A673 (cell line): ENCODE measurements around the gene EVPL. TPM values are rescaled to one million over a fixed set of nuclear protein-coding genes. Genes with fewer than 3 reads are reported as not detected.

Source experiments
- BruUV-seq: library from RNA; stranded (reverse); fragments of 400-500 nt; replicated peaks from 2 replicates; lab custom pipeline; 2021; lab: Mats Ljungman, UMichigan
- CTCF ChIA-PET: fragments of 300-600 bp; sonication (Branson Sonifier 250); formaldehyde crosslinking; loops from one replicate; lab custom pipeline; 2022; ENCODE audit warnings: antibody characterized with exemption; lab: Charles Lee
- POLR2A ChIA-PET: fragments of 300-600 bp; sonication (Branson Sonifier 250); formaldehyde crosslinking; loops from one replicate; lab custom pipeline; 2022; ENCODE audit warnings: antibody characterized with exemption; ENCODE audit not compliant: low non-redundant PET; lab: Charles Lee
- DNase-seq: peaks from one replicate; pipeline ENCODE4 v3.0.0-alpha.2; 2015; ENCODE audit warnings: low spot score
- H3K27ac ChIP-seq: fragments of 200-600 bp; sonication (generic); 2 replicates; pipeline ENCODE4 v1.5.1; 2016; ENCODE audit warnings: mixed run types, low read depth, mild to moderate bottlenecking, mixed read lengths, antibody characterized with exemption, low read length; ENCODE audit not compliant: poor library complexity, severe bottlenecking
- H3K27me3 ChIP-seq: fragments of 200-600 bp; sonication (generic); replicated peaks from 2 replicates; pipeline ENCODE4 v1.6.1; 2017; ENCODE audit warnings: mixed run types, low read depth, mild to moderate bottlenecking, mixed read lengths, antibody characterized with exemption, low read length; ENCODE audit not compliant: insufficient read depth, poor library complexity
- H3K36me3 ChIP-seq: fragments of 200-600 bp; sonication (generic); 2 replicates; pipeline ENCODE4 v1.6.1; 2016; ENCODE audit warnings: mixed run types, mild to moderate bottlenecking, mixed read lengths, antibody characterized with exemption, low read length; ENCODE audit not compliant: insufficient read depth, poor library complexity, severe bottlenecking
- H3K4me1 ChIP-seq: fragments of 200-600 bp; sonication (generic); 2 replicates; pipeline ENCODE4 v1.6.1; 2017; ENCODE audit warnings: mixed run types, mild to moderate bottlenecking, mixed read lengths, antibody characterized with exemption, low read length; ENCODE audit not compliant: insufficient read depth, poor library complexity, severe bottlenecking
- H3K4me3 ChIP-seq: fragments of 200-600 bp; sonication (generic); 2 replicates; pipeline ENCODE4 v1.5.1; 2016; ENCODE audit warnings: low read depth, mixed run types, mild to moderate bottlenecking, mixed read lengths, low read length; ENCODE audit not compliant: poor library complexity, severe bottlenecking
- H3K9me3 ChIP-seq: fragments of 200-600 bp; sonication (generic); 2 replicates; pipeline ENCODE4 v1.6.1; 2016; ENCODE audit warnings: mixed run types, low read depth, mild to moderate bottlenecking, mixed read lengths, antibody characterized with exemption, low read length; ENCODE audit not compliant: poor library complexity, severe bottlenecking
- EZH2 ChIP-seq: fragments of 200-600 bp; sonication (generic); IDR thresholded peaks from 2 replicates; pipeline ENCODE4 v1.6.1; 2017; ENCODE audit warnings: borderline replicate concordance, low read depth, mild to moderate bottlenecking, mixed read lengths, antibody characterized with exemption, low read length; ENCODE audit not compliant: poor library complexity, severe bottlenecking
- intact Hi-C: fragments of 100-400 bp; cut with micrococcal nuclease; formaldehyde crosslinking; loops from one replicate; pipeline ENCODE4 v1.10.0; 2022; ENCODE audit not compliant: unreplicated experiment
- total RNA-seq: library from RNA; stranded (reverse); gene quantifications from 2 replicates; pipeline ENCODE4 v1.2.3, GENCODE V29; 2021
- TF ChIP-seq, protein P1 (sequence below): fragments of 300-800, 200-600 bp; sonication (generic); conservative IDR thresholded peaks from 2 replicates; pipeline ENCODE4 v1.5.1; 2017; ENCODE audit warnings: low read depth, mild to moderate bottlenecking, antibody characterized with exemption, low read length, moderate library complexity, mixed read lengths

Gene EVPL
- total RNA-seq, 1 experiment from 2014 or later = 0.21 TPM

DNA sequence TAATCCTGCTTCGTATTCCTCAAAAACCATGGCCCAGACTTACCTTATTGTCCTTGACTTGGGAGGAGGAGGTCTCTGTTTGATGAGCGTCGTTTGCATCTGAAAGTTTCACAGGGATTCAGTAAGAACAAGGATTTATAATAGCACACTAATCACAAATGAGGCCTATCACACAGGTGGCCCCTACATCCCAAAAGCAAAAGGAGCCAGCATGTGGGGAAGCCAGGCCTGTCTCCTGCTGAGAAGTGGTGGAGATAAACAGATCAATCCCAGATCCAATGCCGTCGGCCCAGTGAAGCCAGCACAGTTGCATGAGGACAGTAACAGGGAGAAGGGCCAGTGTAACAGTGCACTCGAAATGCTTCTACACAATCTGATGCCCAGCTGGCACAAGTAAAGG is 13.3 kb upstream of the EVPL start:
- H3K36me3 ChIP-seq = peaks cover 60% of the 10 kb centered on the region

DNA sequence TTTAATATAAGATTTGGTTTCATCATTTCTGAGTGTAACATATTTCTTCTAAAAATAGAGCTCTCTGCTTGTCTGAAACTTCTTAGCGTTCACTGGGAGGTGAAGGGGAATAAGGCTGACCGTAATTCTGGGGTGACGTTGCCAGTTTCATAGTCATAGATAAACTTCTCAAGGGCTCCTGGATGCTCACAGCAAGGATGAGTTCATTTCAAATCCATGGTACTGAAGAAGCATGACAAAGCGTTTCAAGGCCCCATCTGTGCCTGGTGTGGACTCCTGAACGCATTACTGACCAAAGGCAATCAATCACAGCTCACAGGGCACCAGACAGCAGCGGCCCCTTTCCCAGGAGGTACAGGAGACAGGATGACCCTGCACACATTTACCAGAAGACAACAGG is 12.0 kb upstream of the EVPL start:
- peaks cover 47% of the 10 kb centered on the region for H3K36me3 ChIP-seq
- POLR2A ChIA-PET = no interaction called here
- no peak overlapping the region for H3K4me3 ChIP-seq
- H3K4me1 ChIP-seq = peaks cover 5% of the 10 kb centered on the region
- H3K27ac ChIP-seq = no peak overlapping the region
- BruUV-seq = TSS peak; percentile 88
- TF ChIP-seq, protein P1, sequence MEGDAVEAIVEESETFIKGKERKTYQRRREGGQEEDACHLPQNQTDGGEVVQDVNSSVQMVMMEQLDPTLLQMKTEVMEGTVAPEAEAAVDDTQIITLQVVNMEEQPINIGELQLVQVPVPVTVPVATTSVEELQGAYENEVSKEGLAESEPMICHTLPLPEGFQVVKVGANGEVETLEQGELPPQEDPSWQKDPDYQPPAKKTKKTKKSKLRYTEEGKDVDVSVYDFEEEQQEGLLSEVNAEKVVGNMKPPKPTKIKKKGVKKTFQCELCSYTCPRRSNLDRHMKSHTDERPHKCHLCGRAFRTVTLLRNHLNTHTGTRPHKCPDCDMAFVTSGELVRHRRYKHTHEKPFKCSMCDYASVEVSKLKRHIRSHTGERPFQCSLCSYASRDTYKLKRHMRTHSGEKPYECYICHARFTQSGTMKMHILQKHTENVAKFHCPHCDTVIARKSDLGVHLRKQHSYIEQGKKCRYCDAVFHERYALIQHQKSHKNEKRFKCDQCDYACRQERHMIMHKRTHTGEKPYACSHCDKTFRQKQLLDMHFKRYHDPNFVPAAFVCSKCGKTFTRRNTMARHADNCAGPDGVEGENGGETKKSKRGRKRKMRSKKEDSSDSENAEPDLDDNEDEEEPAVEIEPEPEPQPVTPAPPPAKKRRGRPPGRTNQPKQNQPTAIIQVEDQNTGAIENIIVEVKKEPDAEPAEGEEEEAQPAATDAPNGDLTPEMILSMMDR = no peak
- TF ChIP-seq EZH2 = no peak
- intact Hi-C loops = no loop called here
- H3K27me3 ChIP-seq = no peaks in the 10 kb centered on the region
- H3K9me3 ChIP-seq = no peaks in the 10 kb centered on the region
- CTCF ChIA-PET = no interaction called here
- DNase-seq = no peak

More for the DNA sequence above, 13.3 kb upstream of the EVPL start:
- no TSS peak for BruUV-seq
- H3K27ac ChIP-seq = no peak overlapping the region
- H3K4me1 ChIP-seq = peaks cover 5% of the 10 kb centered on the region
- no peaks in the 10 kb centered on the region for H3K27me3 ChIP-seq
- TF ChIP-seq EZH2 = no peak
- TF ChIP-seq, protein P1 = no peak
- intact Hi-C loops = no loop called here
- DNase-seq = no peak
- no peaks in the 10 kb centered on the region for H3K9me3 ChIP-seq
- ChIA-PET CTCF (no interaction called here), POLR2A (no interaction called here)
- no peak overlapping the region for H3K4me3 ChIP-seq

- no peak for DNase-seq
- ChIA-PET CTCF (no interaction called here), POLR2A (no interaction called here)
- H3K27ac ChIP-seq = no peak overlapping the region
- no TSS peak for BruUV-seq
- no peaks in the 10 kb centered on the region for H3K9me3 ChIP-seq
- peaks cover 36% of the 10 kb centered on the region for H3K36me3 ChIP-seq
- H3K4me3 ChIP-seq = no peak overlapping the region
- intact Hi-C loops = no loop called here
- H3K27me3 ChIP-seq = no peaks in the 10 kb centered on the region
- peaks cover 5% of the 10 kb centered on the region for H3K4me1 ChIP-seq
- TF ChIP-seq, protein P1 = no peak
- TF ChIP-seq EZH2 = no peak
Measured at GRCh38 chr17:76038050-76038449, 10.9 kb upstream of the EVPL start.
